T-helper 22 cell (primary cell): ENCODE results near the gene SAMD11.
"Not testable (repeated sequence)": the region's sequence is repeated elsewhere in the genome, so short reads cannot be mapped to it uniquely, and the experiment has no call there.

Experiments
- DNase-seq: peaks from one replicate; pipeline ENCODE4 v3.0.0-alpha.2; 2020; ENCODE audit warnings: low read depth

Gene SAMD11, protein sequence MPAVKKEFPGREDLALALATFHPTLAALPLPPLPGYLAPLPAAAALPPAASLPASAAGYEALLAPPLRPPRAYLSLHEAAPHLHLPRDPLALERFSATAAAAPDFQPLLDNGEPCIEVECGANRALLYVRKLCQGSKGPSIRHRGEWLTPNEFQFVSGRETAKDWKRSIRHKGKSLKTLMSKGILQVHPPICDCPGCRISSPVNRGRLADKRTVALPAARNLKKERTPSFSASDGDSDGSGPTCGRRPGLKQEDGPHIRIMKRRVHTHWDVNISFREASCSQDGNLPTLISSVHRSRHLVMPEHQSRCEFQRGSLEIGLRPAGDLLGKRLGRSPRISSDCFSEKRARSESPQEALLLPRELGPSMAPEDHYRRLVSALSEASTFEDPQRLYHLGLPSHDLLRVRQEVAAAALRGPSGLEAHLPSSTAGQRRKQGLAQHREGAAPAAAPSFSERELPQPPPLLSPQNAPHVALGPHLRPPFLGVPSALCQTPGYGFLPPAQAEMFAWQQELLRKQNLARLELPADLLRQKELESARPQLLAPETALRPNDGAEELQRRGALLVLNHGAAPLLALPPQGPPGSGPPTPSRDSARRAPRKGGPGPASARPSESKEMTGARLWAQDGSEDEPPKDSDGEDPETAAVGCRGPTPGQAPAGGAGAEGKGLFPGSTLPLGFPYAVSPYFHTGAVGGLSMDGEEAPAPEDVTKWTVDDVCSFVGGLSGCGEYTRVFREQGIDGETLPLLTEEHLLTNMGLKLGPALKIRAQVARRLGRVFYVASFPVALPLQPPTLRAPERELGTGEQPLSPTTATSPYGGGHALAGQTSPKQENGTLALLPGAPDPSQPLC

DNA sequence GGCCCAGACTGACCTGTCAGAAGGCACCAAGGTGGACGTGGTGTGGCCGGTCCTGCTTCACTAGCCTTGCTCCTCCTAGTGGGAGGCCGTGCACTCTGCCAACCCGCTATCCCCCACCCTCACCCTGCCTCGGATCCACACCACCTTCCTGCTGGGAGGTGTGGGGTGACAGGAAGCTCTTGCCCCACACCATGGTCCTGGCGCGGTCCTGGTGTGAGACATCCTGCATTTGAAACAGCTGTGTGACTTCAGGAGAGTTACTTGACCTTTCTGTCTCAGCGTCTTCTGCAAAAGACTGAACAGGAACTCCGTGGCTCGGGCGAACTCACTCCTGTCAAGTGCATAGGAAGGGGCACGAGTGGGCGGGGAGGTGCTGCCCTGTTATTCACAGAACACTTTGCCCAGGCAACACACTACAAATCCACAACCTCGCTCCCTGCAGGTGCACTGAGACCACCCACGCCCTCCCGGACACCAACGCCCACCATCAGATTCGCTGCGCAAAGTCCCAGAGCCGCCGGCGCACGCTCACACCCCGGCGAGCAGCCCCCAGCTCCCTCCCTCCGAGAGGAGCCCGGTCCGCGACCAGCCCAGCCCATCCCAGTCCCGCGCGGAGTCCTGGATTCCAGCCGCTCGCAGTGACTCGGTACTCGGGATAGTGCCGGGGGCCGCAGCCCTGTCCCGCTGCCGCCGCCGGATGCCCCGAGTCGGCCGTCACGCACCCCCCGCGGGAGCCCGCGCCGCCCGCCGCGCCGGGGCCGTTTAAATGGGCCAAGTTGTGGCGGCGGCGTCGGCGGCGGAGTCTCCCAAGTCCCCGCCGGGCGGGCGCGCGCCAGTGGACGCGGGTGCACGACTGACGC is at the start of gene SAMD11:
SAMD11 (plus strand) TSS at position 793 of the 860 bp plus-strand sequence. CDS start 509 bp downstream, outside the sequence.
- peak; percentile 48 for DNase-seq

DNA sequence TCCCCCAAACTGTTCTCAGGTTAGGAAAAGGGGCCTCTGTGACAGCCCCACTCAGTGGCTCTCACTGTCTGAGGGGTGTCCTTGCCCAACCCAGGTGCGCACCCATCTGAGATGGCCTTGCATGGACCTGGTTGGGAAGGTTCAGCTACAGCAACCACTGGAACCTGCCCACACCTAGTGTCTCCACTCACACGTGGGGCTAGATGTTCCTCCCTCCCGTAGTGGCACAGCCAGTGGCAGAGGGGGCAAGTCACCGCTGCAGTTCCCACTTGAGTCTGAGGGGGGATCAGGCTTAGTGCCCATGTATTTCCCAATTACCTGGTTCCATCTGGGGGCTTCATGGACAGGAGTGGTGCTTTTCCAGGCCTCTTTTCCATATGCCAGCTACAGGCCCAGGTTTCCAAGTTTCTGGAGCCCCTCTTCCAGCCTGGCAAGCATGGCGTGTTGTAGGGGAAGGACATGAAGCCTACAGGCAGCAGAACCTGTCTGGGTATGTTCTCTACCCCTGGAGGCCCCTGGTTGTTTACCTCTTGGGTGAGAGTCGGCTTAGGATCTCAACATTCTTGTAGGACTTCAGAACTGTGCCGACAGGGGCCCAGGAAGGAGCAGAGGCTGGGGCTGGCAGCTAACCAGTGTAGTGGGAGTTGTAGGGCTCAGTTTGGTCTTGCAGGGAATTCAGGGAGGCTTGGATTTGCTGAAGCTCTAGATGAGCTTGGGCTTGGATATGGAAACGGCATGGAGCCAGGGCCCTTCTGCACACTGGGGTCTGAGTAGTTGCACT is 47.1 kb upstream of the SAMD11 start:
- DNase-seq: not testable (repeated sequence)

GRCh38 chr1:877209-877986 is 46.3 kb upstream of the SAMD11 start:
- DNase-seq: not testable (repeated sequence)

GRCh38 chr1:880511-880910 is 43.2 kb upstream of the SAMD11 start:
- not testable (repeated sequence) for DNase-seq

- DNase-seq: not testable (repeated sequence)
Observed at GRCh38 chr1:880915-881314, 42.8 kb upstream of the SAMD11 start.

DNA sequence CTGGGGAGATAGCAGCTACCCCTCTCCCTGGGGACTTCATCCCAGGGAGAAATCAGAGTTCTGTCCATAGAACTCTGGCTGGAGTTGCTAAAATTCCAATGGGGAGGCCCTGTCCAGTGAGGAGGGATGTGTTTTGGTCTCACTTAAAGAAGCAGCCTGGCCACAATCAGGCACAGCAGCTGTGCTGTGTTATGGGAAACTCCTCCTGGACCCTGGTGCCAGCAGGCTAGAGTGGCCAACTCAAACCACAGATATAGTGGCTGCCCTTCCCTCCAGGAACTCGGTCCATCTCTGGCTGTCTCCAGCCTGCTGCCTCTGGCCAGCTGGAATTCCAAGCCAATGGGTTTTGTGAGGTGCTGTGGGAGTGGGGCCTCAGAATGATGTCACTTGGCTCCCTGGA is 37.4 kb upstream of the SAMD11 start:
- no peak for DNase-seq

DNA sequence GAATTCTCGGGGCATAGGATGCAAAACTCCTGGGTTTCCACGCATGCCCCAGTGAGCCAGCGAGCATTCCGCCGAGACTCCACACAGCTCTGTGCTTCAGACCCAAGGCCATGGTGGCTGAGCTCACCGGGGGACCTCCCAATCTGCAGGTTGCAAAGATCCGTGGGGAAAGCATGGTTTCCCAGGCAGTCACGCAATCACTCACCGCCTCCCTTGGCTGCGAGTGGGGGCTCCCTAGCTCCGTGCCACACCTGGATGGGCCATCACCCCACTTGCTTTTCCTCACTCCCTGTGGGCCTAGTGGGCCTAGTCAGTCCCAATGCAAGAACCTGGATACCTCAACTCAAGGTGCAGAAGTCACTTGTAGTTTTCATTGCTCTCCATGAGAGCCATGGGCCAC is 37.0 kb upstream of the SAMD11 start:
- DNase-seq: no peak

DNA sequence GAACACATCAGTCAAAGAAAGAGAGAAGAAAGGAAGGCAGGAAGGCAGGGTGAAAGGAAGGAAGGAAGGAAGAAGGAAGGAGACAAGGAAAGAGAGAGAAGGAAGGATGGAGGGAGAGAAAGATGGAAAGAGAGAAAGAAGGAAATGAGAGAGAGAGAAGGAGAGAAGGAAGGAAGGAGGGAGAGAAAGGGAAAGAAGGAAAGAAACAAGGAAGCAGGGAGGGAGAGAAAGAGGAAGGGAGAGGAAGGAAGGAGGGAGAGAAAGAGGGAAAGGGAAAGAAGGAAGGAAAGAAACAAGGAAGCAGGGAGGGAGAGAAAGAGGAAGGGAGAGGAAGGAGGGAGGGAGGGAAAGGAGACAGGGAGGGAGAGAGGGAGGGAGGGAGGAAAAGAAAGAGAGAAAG is 35.4 kb upstream of the SAMD11 start:
- DNase-seq: no peak

- DNase-seq: not testable (repeated sequence)
Observed at GRCh38 chr1:889774-890173, 33.9 kb upstream of the SAMD11 start.

- not testable (repeated sequence) for DNase-seq
Observed at GRCh38 chr1:890234-890633, 33.5 kb upstream of the SAMD11 start.

DNA sequence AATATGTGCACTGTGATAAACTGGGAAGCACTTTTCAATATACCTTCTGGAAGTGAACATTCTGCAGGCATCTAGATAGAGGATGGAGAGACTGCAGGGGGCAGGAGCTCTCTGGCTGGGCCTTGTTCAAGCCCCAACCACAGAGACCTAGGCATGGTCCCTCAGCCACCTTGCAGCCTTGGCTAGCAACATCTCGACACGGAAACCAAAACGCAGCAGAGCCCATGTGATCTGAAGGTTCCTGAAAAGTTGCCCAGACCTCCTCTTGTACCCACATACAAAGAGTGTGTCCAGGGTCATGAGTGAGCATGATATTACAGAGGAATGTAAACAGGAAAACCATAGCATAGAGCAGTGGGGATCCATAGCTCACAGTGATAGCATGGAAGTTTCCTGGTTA is 33.1 kb upstream of the SAMD11 start:
- DNase-seq: no peak

DNA sequence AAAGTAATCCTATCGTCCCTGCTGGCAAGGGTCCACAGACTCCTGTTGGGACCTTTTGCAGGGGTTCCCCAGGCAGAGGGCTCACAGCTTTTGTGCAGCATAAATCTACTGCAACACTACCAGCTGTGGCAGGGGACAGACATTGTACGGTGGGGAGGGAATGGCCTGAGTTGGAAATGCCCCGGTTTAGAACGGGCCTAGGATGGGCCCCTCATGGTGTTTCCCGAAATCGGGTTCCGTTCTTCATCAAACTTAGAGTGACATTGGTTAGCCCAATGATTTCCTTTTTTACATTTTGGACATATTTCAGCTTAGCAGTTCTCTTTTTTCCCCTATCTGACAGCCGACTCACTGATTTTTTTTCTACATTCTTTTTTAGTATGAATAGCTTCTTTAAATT is 26.5 kb upstream of the SAMD11 start:
- DNase-seq: no peak

- DNase-seq: not testable (repeated sequence)
Observed at GRCh38 chr1:897951-898350, 25.8 kb upstream of the SAMD11 start.

GRCh38 chr1:899636-900317 is 23.9 kb upstream of the SAMD11 start:
- DNase-seq: no peak

DNA sequence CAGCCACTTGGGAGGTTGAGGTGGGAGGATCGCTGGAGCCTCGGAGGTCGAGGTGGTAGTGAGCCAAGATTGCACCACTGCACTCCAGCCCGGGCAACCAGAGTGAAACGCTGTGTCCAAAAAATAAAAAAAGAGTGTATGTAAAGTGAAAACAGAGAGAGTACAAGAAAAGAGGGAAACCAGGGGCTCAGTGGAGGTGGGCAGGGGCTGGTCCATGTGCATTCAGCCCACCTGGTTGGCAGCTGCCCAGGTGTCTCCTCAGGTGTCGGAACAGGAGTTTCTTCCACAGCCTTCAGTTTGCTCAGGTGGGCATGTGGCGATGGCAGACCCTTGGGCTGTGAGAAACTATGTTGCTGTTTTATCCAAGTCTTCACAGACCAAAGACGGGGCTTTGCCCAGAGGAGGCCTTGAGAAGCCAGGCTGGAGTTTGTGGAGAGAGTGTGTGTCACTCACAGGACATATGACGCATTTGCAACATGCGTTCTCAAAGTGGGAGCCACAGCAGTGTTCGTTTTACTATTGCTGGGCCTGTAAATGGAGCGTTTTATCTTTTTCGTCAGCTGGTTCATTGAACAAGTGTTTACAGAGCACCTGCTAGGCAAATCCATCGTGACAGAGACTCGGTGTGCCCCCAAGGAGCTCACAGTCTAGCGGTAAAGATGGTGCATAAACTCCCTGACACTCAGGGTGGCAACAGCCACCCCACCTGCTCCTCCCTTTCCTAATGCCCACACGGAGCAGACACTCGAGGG is 22.4 kb upstream of the SAMD11 start:
- DNase-seq: no peak

- no peak for DNase-seq
Observed at GRCh38 chr1:902802-903201, 20.9 kb upstream of the SAMD11 start.

- no peak for DNase-seq
Observed at GRCh38 chr1:903305-903704, 20.4 kb upstream of the SAMD11 start.

DNA sequence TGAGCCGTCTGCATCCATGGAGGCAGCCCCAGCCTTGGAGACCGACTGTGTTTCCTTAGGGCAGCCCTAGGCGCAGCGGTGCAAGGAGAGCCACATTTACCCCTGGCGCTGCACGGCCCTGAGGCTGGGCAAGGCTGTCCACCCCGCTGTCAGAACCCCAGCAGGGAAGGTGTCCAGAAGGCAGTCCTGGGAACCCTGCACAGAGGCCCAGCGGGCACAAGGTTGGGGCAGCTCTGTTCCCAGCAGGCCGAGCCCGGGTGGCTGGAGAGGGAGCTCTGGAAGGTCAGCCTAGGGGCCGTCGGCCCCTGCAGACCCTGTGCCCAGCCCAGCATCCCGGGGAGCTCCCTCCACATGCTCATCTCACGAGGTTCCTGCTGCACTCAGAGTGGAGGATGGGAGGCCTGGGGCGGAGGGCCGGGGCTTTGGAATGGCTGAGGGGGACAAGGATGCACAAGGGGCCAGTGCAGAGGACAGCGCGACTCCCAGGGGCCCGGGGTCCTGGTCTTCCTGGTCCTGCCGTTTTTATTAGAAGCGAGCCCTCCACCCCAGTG is 19.9 kb upstream of the SAMD11 start:
- no peak for DNase-seq
